PC-3 (cell line): ENCODE results near the gene SLC2A2. TPM values are rescaled to one million over a fixed set of nuclear protein-coding genes. Genes with fewer than 3 reads are reported as not detected.

Source experiments
- ATAC-seq: fragments of 200-7000 bp; cut with Tn5 transposase; 2 replicates; pipeline ENCODE4 v1.9.1; 2020; ENCODE audit warnings: mild to moderate bottlenecking, moderate library complexity
- BruUV-seq: library from RNA; stranded (reverse); fragments of 400-500 nt; replicated peaks from 2 replicates; lab custom pipeline; 2021; lab: Mats Ljungman, UMichigan
- CTCF ChIA-PET: fragments of 300-600 bp; sonication (Branson Sonifier 250); formaldehyde crosslinking; loops from one replicate; lab custom pipeline; 2022; ENCODE audit warnings: antibody characterized with exemption; lab: Charles Lee
- POLR2A ChIA-PET: fragments of 300-600 bp; sonication (Branson Sonifier 250); formaldehyde crosslinking; loops from one replicate; lab custom pipeline; 2022; ENCODE audit warnings: antibody characterized with exemption; ENCODE audit not compliant: unreplicated experiment; lab: Charles Lee
- DNase-seq: peaks from one replicate; pipeline ENCODE4 v3.0.0-alpha.2; 2015
- H2AFZ ChIP-seq: fragments of 300-600 bp; sonication (generic); 2 replicates; pipeline ENCODE4 v1.6.0; 2016; ENCODE audit warnings: antibody characterized with exemption, low read length
- H3F3A ChIP-seq: fragments of 300-600 bp; sonication (generic); one replicate; pipeline ENCODE4 v1.6.0; 2017; ENCODE audit warnings: antibody characterized with exemption, low read length, control low read depth, mild to moderate bottlenecking; ENCODE audit not compliant: unreplicated experiment
- H3K27ac ChIP-seq: fragments of 300-600 bp; sonication (generic); 2 replicates; pipeline ENCODE4 v1.5.1; 2016; ENCODE audit warnings: mild to moderate bottlenecking, low read length
- H3K27me3 ChIP-seq: fragments of 300-600 bp; sonication (generic); 2 replicates; pipeline ENCODE4 v1.6.1; 2016; ENCODE audit warnings: low read length, mixed read lengths
- H3K36me3 ChIP-seq: fragments of 300-600 bp; sonication (generic); 2 replicates; pipeline ENCODE4 v1.6.1; 2016; ENCODE audit warnings: low read depth, mixed run types, low read length, mixed read lengths
- H3K4me1 ChIP-seq: fragments of 300-600 bp; sonication (generic); 2 replicates; pipeline ENCODE4 v1.5.1; 2016; ENCODE audit warnings: low read length; ENCODE audit not compliant: insufficient read depth
- H3K4me2 ChIP-seq: fragments of 300-600 bp; sonication (generic); 2 replicates; pipeline ENCODE4 v1.6.0; 2016; ENCODE audit warnings: low read length
- H3K4me3 ChIP-seq: fragments of 300-600 bp; sonication (generic); 2 replicates; pipeline ENCODE4 v1.5.1; 2016; ENCODE audit warnings: mild to moderate bottlenecking, low read length, mixed read lengths
- H3K79me2 ChIP-seq: fragments of 300-600 bp; sonication (generic); 2 replicates; pipeline ENCODE4 v1.6.1; 2017; ENCODE audit warnings: low read length, mixed read lengths
- H3K9ac ChIP-seq: fragments of 300-600 bp; sonication (generic); 2 replicates; pipeline ENCODE4 v1.6.0; 2016; ENCODE audit warnings: mild to moderate bottlenecking, low read length
- H3K9me2 ChIP-seq: fragments of 300-600 bp; sonication (generic); replicated peaks from 2 replicates; pipeline ENCODE4 v1.6.1; 2016; ENCODE audit warnings: mixed run types, low read length, mixed read lengths
- H3K9me3 ChIP-seq: fragments of 300-600 bp; sonication (generic); 2 replicates; pipeline ENCODE4 v1.6.1; 2016; ENCODE audit warnings: low read length, mixed read lengths
- H4K20me1 ChIP-seq: fragments of 300-600 bp; sonication (generic); 2 replicates; pipeline ENCODE4 v1.6.1; 2016; ENCODE audit warnings: low read length, mixed read lengths
- CTCF ChIP-seq: fragments of 300-600 bp; sonication (generic); conservative IDR thresholded peaks from 2 replicates; pipeline ENCODE4 v1.5.1; 2017; ENCODE audit warnings: antibody characterized with exemption, low read depth, mild to moderate bottlenecking, low read length
- EZH2 ChIP-seq: fragments of 300-600 bp; sonication (generic); IDR thresholded peaks from one replicate; pipeline ENCODE4 v1.6.1; 2017; ENCODE audit warnings: antibody characterized with exemption, mild to moderate bottlenecking, low read length; ENCODE audit not compliant: unreplicated experiment
- EZH2phosphoT487 ChIP-seq: fragments of 300-600 bp; sonication (generic); IDR thresholded peaks from 2 replicates; pipeline ENCODE4 v1.6.1; 2018; ENCODE audit warnings: mild to moderate bottlenecking, antibody characterized with exemption, low read length, borderline replicate concordance
- intact Hi-C: fragments of 100-400 bp; cut with micrococcal nuclease; formaldehyde crosslinking; loops from 2 replicates; pipeline ENCODE4 v1.9.0; 2023
- total RNA-seq: library from RNA; depleted of rRNA; stranded (reverse); fragments of >200 nt; gene quantifications from 2 replicates; pipeline ENCODE4 v1.2.3, GENCODE V29; 2014

SLC2A2 gene
- total RNA-seq, 1 experiment from 2014 or later = not detected

DNA sequence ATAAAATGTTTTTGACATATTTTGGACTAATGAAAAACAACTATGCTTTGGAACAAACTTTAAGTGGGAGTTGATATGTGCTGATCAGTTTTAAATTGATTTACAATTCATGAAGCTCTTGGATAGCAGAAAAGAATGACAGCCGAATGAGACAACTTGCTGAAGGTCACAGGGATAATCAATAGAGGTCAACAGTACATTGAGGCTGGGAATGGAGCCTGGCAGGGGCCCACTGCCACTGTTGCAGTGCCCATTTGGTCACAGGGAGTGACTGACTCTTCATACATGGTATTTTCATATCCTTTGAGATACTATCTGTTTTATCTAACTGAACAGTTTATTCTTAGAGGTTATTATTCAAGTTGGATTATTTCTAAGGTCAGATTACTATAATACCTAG, 59.4 kb downstream of the SLC2A2 start:
- no peaks in the 10 kb centered on the region for H3K4me1 ChIP-seq
- POLR2A ChIA-PET = no interaction called here

GRCh38 chr3:170966495-170966894, 60.0 kb downstream of the SLC2A2 start:
- DNase-seq = no peak
- intact Hi-C loops = loop anchor here (10.0 kb wide), 1 partner anchor 808 kb away; no protein-coding TSS in a partner anchor
- no peaks in the 10 kb centered on the region for H3K9me2 ChIP-seq
- no peaks in the 10 kb centered on the region for H3F3A ChIP-seq
- ChIA-PET POLR2A (no interaction called here), CTCF (no interaction called here)
- no peaks in the 10 kb centered on the region for H3K27me3 ChIP-seq
- no peak overlapping the region for H2AFZ ChIP-seq
- H3K36me3 ChIP-seq = no peaks in the 10 kb centered on the region
- H3K4me3 ChIP-seq = no peak overlapping the region
- H3K27ac ChIP-seq = no peak overlapping the region
- no peak overlapping the region for H3K9ac ChIP-seq
- H3K79me2 ChIP-seq = no peaks in the 10 kb centered on the region
- no peaks in the 10 kb centered on the region for H3K4me1 ChIP-seq
- no peak overlapping the region for H3K4me2 ChIP-seq
- no peak for ATAC-seq
- no TSS peak for BruUV-seq
- H4K20me1 ChIP-seq = no peaks in the 10 kb centered on the region
- no peak for TF ChIP-seq EZH2phosphoT487
- no peaks in the 10 kb centered on the region for H3K9me3 ChIP-seq

More for the DNA sequence above, 59.4 kb downstream of the SLC2A2 start:
- H3K9me2 ChIP-seq = no peaks in the 10 kb centered on the region
- H3F3A ChIP-seq = no peaks in the 10 kb centered on the region
- H4K20me1 ChIP-seq = no peaks in the 10 kb centered on the region
- DNase-seq = no peak
- no peak overlapping the region for H3K4me2 ChIP-seq
- H2AFZ ChIP-seq = no peak overlapping the region
- H3K36me3 ChIP-seq = no peaks in the 10 kb centered on the region
- H3K79me2 ChIP-seq = no peaks in the 10 kb centered on the region
- TF ChIP-seq CTCF (no peak), EZH2phosphoT487 (no peak), EZH2 (no peak)
- ATAC-seq = no peak
- no peak overlapping the region for H3K27ac ChIP-seq
- BruUV-seq = no TSS peak
- intact Hi-C loops = loop anchor here (10.0 kb wide), 1 partner anchor 808 kb away; no protein-coding TSS in a partner anchor
- CTCF ChIA-PET = no interaction called here
- no peak overlapping the region for H3K9ac ChIP-seq
- H3K27me3 ChIP-seq = no peaks in the 10 kb centered on the region
- H3K9me3 ChIP-seq = no peaks in the 10 kb centered on the region
- H3K4me3 ChIP-seq = no peak overlapping the region

GRCh38 chr3:170962411-170962810, 64.1 kb downstream of the SLC2A2 start:
- Histone ChIP-seq H3K79me2 (no peaks in the 10 kb centered on the region), H3K36me3 (no peaks in the 10 kb centered on the region), H3K4me1 (no peaks in the 10 kb centered on the region), H3K9ac (no peak overlapping the region), H3K9me2 (no peaks in the 10 kb centered on the region), H3K27ac (no peak overlapping the region), H3K27me3 (no peaks in the 10 kb centered on the region), H3K4me3 (no peak overlapping the region), H2AFZ (no peak overlapping the region), H3K4me2 (no peak overlapping the region), H3F3A (no peaks in the 10 kb centered on the region), H4K20me1 (no peaks in the 10 kb centered on the region), H3K9me3 (no peaks in the 10 kb centered on the region)
- POLR2A ChIA-PET = no interaction called here
- no peak for DNase-seq
- TF ChIP-seq EZH2phosphoT487 (no peak), EZH2 (no peak)
- intact Hi-C loops = loop anchor here (5.0 to 10.0 kb wide), 4 partner anchors 140 to 870 kb away; partner anchors contain the start of gene TNIK
- ATAC-seq = peak; percentile 58
- no TSS peak for BruUV-seq
- CTCF ChIA-PET = interaction anchor here (0.8 to 1.2 kb wide), 4 partner anchors 89 to 221 kb away, joined by 3 to 11 read pairs (median 4); partner anchors contain the start of gene RPL22L1
